Endothelial cell of umbilical vein (primary cell): Measurements from ENCODE around the gene ACTA2. TPM values are rescaled to one million over a fixed set of nuclear protein-coding genes. Genes with fewer than 3 reads are reported as not detected.

Experiments
- BruUV-seq: library from RNA; stranded (reverse); fragments of 400-500 nt; replicated peaks from 2 replicates; lab custom pipeline; 2021; lab: Mats Ljungman, UMichigan
- CTCF ChIA-PET: fragments of 300-600, 350-600 bp; sonication (Branson Sonifier 250); formaldehyde crosslinking; loops from one replicate; lab custom pipeline; 2021; ENCODE audit warnings: antibody characterized with exemption, inconsistent platforms; lab: Charles Lee
- POLR2A ChIA-PET: fragments of 300-600, 350-600 bp; sonication (Branson Sonifier 250); formaldehyde crosslinking; loops from one replicate; lab custom pipeline; 2021; ENCODE audit warnings: antibody characterized with exemption, inconsistent platforms; lab: Charles Lee
- DNase-seq: peaks from one replicate; pipeline ENCODE4 v3.0.0-alpha.2; 2011; ENCODE audit warnings: low read depth, low spot score
- FAIRE-seq: peaks from 2 replicates; lab custom pipeline; 2011; peaks lifted over from hg19 to GRCh38; lab: Jason Lieb, UNC
- H2AFZ ChIP-seq: 2 replicates; pipeline ENCODE4 v1.6.0; 2012; ENCODE audit warnings: low read depth, low read length, control low read depth, inconsistent platforms
- H3K27ac ChIP-seq: 2 replicates; pipeline ENCODE4 v1.5.1; 2011; ENCODE audit warnings: low read depth, mild to moderate bottlenecking, control low read depth, low read length, moderate library complexity; ENCODE audit not compliant: insufficient read depth
- H3K27me3 ChIP-seq, 2 experiments: 2 replicates each; pipeline versions ENCODE4 v1.6.0 to v1.6.1; 2011; ENCODE audit warnings: low read length in 2 of 2, mixed read lengths in 1 of 2; ENCODE audit not compliant: control insufficient read depth in 2 of 2, insufficient read depth in 2 of 2
- H3K36me3 ChIP-seq, 2 experiments: 2 replicates in 1 of 2; 3 replicates in 1 of 2; pipeline ENCODE4 v1.5.1; 2011; ENCODE audit warnings: low read length in 2 of 2, mild to moderate bottlenecking in 1 of 2, moderate library complexity in 1 of 2; ENCODE audit not compliant: control insufficient read depth in 2 of 2, insufficient read depth in 2 of 2; ENCODE audit errors: extremely low read depth in 1 of 2
- H3K4me1 ChIP-seq: 3 replicates; pipeline ENCODE4 v1.5.1; 2011; ENCODE audit warnings: mild to moderate bottlenecking, low read length; ENCODE audit not compliant: control insufficient read depth, insufficient read depth; ENCODE audit errors: extremely low read depth
- H3K4me2 ChIP-seq: 2 replicates; pipeline ENCODE4 v1.6.1; 2011; ENCODE audit warnings: low read length, control low read depth, mixed read lengths; ENCODE audit not compliant: insufficient read depth
- H3K4me3 ChIP-seq, 3 experiments: fragments of 200-600 bp in 1 of 3; sonication (generic), shearing (Covaris generic) in 1 of 3; replicated peaks in 1 of 3; 2 replicates each; pipeline ENCODE4 v1.5.1; 2011 to 2016; ENCODE audit warnings: control low read depth in 3 of 3, low read length in 3 of 3, mild to moderate bottlenecking in 2 of 3, inconsistent platforms in 1 of 3, low read depth in 1 of 3, moderate library complexity in 1 of 3; ENCODE audit not compliant: insufficient read depth in 1 of 3
- H3K79me2 ChIP-seq: 2 replicates; pipeline ENCODE4 v1.6.0; 2012; ENCODE audit warnings: low read length, inconsistent platforms; ENCODE audit not compliant: control insufficient read depth, insufficient read depth
- H3K9ac ChIP-seq: replicated peaks from 2 replicates; pipeline ENCODE3; 2011; ENCODE audit warnings: low read length, control low read depth; ENCODE audit not compliant: insufficient read depth; ENCODE audit errors: extremely low read depth
- H3K9me1 ChIP-seq: replicated peaks from 3 replicates; pipeline ENCODE4 v1.6.0; 2011; ENCODE audit warnings: mild to moderate bottlenecking, low read length; ENCODE audit not compliant: control insufficient read depth, insufficient read depth; ENCODE audit errors: extremely low read depth
- H3K9me3 ChIP-seq: replicated peaks from 2 replicates; pipeline ENCODE4 v1.5.1; 2012; ENCODE audit warnings: low read length, inconsistent platforms; ENCODE audit not compliant: control insufficient read depth, insufficient read depth
- H4K20me1 ChIP-seq: replicated peaks from 2 replicates; pipeline ENCODE3; 2011; ENCODE audit warnings: mild to moderate bottlenecking, low read length; ENCODE audit not compliant: control insufficient read depth, insufficient read depth; ENCODE audit errors: extremely low read depth
- CTCF ChIP-seq, 2 donors: IDR thresholded peaks; 1 replicate in 1 of 2; 2 replicates in 1 of 2; pipeline ENCODE4 v1.5.1; 2011; ENCODE audit warnings: low read length in 2 of 2, mild to moderate bottlenecking in 2 of 2, moderate library complexity in 2 of 2, control low read depth in 1 of 2, inconsistent platforms in 1 of 2, low read depth in 1 of 2; ENCODE audit not compliant: insufficient read depth in 1 of 2; ENCODE audit errors: extremely low read depth in 1 of 2
- EZH2 ChIP-seq: IDR thresholded peaks from 2 replicates; pipeline ENCODE4 v1.6.1; 2012; ENCODE audit warnings: borderline replicate concordance, low read depth, mild to moderate bottlenecking, moderate library complexity, low read length, inconsistent platforms; ENCODE audit not compliant: severe bottlenecking
- FOS ChIP-seq: IDR thresholded peaks from 2 replicates; pipeline ENCODE4 v1.6.1; 2011; ENCODE audit warnings: mild to moderate bottlenecking, low read length, moderate library complexity, borderline replicate concordance; ENCODE audit not compliant: insufficient read depth
- GATA2 ChIP-seq: IDR thresholded peaks from 2 replicates; pipeline ENCODE4 v1.7.0; 2011; ENCODE audit warnings: low read depth, mild to moderate bottlenecking, moderate library complexity, mixed read lengths, low read length; ENCODE audit not compliant: insufficient read length, insufficient read depth
- JUN ChIP-seq: IDR thresholded peaks from 2 replicates; pipeline ENCODE4 v1.6.1; 2011; ENCODE audit warnings: borderline replicate concordance, low read depth; ENCODE audit not compliant: insufficient read length, insufficient read depth
- MAX ChIP-seq: IDR thresholded peaks from 2 replicates; pipeline ENCODE4 v1.6.1; 2011; ENCODE audit not compliant: insufficient read depth, insufficient read length
- MYC ChIP-seq: IDR thresholded peaks from one replicate; pipeline ENCODE4 v1.6.1; 2011; ENCODE audit warnings: mild to moderate bottlenecking, low read depth, low read length
- POLR2A ChIP-seq: IDR thresholded peaks from 2 replicates; pipeline ENCODE4 v1.6.1; 2012; ENCODE audit warnings: low read depth, mild to moderate bottlenecking, control low read depth, low read length
- POLR2AphosphoS5 ChIP-seq: IDR thresholded peaks from 2 replicates; pipeline ENCODE4 v1.6.1; 2012; ENCODE audit warnings: low read depth, mild to moderate bottlenecking, control low read depth, low read length, moderate library complexity; ENCODE audit not compliant: insufficient read depth
- dilution Hi-C: fragments of 300-500 bp; cut with MboI; formaldehyde crosslinking; loops from one replicate; pipeline ENCODE4 v1.15.0; 2019; ENCODE audit warnings: low sequenced_read_pairs; ENCODE audit not compliant: extremely low pct_ligation_motif_present
- intact Hi-C: fragments of 100-400 bp; cut with micrococcal nuclease; formaldehyde crosslinking; loops from one replicate; pipeline ENCODE4 v1.10.0; 2022
- polyA plus RNA-seq, 4 experiments: library from polyadenylated mRNA; depleted of rRNA in 3 of 4; stranded (reverse) in 3 of 4; unstranded in 1 of 4; fragments of >200 nt; gene quantifications; 2 replicates each; pipeline versions ENCODE4 v1.2.1 to v1.2.3, GENCODE V29; 2011 to 2012; ENCODE audit warnings: missing spikeins in 1 of 4
- total RNA-seq: library from RNA; stranded (reverse); gene quantifications from 2 replicates; pipeline ENCODE4 v1.2.3, GENCODE V29; 2021

ACTA2 gene
- total and polyA plus RNA-seq, 2 donors (not counting 3 experiments of a cell fraction or from before 2014, with no cell fraction given) = 6.3 to 9.7 TPM

- intact Hi-C loops (no loop called here), dilution Hi-C loops (loop anchor here (25.0 kb wide), 1 partner anchor 234 kb away; the partner anchor contains the start of gene CH25H)
- CTCF ChIA-PET = interaction anchor here (0.7 to 1.6 kb wide), 5 partner anchors 9 to 239 kb away, joined by 3 to 11 read pairs (median 3); partner anchors contain the start of gene FAS
These were observed 25.9 kb upstream of the ACTA2 start for GRCh38 chr10:88978463-88978862.

More at GRCh38 chr10:88978463-88978862, 25.9 kb upstream of the ACTA2 start:
- FAIRE-seq (no peak), DNase-seq (no peak)
- Histone ChIP-seq H3K9ac (no peak overlapping the region), H3K36me3 (no peaks in the 10 kb centered on the region), H3K4me2 (no peak overlapping the region), H3K9me1 (no peaks in the 10 kb centered on the region), H3K4me3 (no peak overlapping the region), H3K79me2 (no peaks in the 10 kb centered on the region), H3K9me3 (no peaks in the 10 kb centered on the region), H2AFZ (no peak overlapping the region), H3K27ac (no peak overlapping the region), H3K27me3 (no peaks in the 10 kb centered on the region), H4K20me1 (no peaks in the 10 kb centered on the region), H3K4me1 (peaks cover 15% of the 10 kb centered on the region)
- POLR2A ChIA-PET = no interaction called here
- BruUV-seq = no TSS peak
- TF ChIP-seq CTCF (IDR thresholded peaks at IDR 0.05; ENCODE audit: extremely low read depth in 1 of 2, insufficient read depth in 1 of 2, low read depth in 1 of 2, low read length in 2 of 2) (no peak), POLR2A (no peak), GATA2 (no peak), JUN (no peak), MAX (no peak), MYC (no peak), FOS (no peak), EZH2 (no peak), POLR2AphosphoS5 (no peak)
